HL-60 (cell line): ENCODE results near the gene XRCC5.

Source experiments
- CTCF ChIP-seq: IDR thresholded peaks from one replicate; pipeline ENCODE4 v1.5.1; 2011; ENCODE audit warnings: low read length, control low read depth, inconsistent platforms; ENCODE audit not compliant: insufficient read depth
- GABPA ChIP-seq: IDR thresholded peaks from 2 replicates; pipeline ENCODE4 v1.6.1; 2012; ENCODE audit warnings: low read depth
- POLR2AphosphoS5 ChIP-seq: IDR thresholded peaks from 2 replicates; pipeline ENCODE4 v1.6.1; 2012; ENCODE audit warnings: low read depth
- REST ChIP-seq: IDR thresholded peaks from 2 replicates; pipeline ENCODE4 v1.6.1; 2012; ENCODE audit warnings: low read depth; ENCODE audit not compliant: insufficient replicate concordance
- SPI1 ChIP-seq: IDR thresholded peaks from 2 replicates; pipeline ENCODE4 v1.6.1; 2012; ENCODE audit warnings: low read depth, mild to moderate bottlenecking, borderline replicate concordance

- TF ChIP-seq REST = no peak
- TF ChIP-seq CTCF = no peak
- no peak for TF ChIP-seq POLR2AphosphoS5
- no peak for TF ChIP-seq GABPA
- TF ChIP-seq SPI1 = no peak
Measured at GRCh38 chr2:216195565-216196029, 86.4 kb downstream of the XRCC5 start.
